ENCODE data around the gene KAT6B. TPM values are rescaled to one million over a fixed set of nuclear protein-coding genes. Genes with fewer than 3 reads are reported as not detected.

KAT6B gene
- total and polyA plus RNA-seq, 2 of the 8 experiments (the other 6 are each of a cell fraction or from before 2014, with no cell fraction given): 7.3 to 30.8 TPM

- H3K4me2 ChIP-seq (ENCODE audit: insufficient read depth in 1 of 2, low read depth in 2 of 2, low read length in 2 of 2): no peak overlapping the region
- FAIRE-seq (no peak), DNase-seq (ENCODE audit: low read depth in 1 of 2, low spot score in 2 of 2) (no peak)
- H4K91ac ChIP-seq (replicated peaks; ENCODE audit: insufficient read length, low read length): no peak overlapping the region
- H3K9ac ChIP-seq (replicated peaks in 1 of 4; ENCODE audit: extremely low read depth in 1 of 4, low read depth in 3 of 4, low read length in 3 of 4): no peak overlapping the region
- no peak overlapping the region for H3K14ac ChIP-seq (ENCODE audit: insufficient read length)
- H3K27me3 ChIP-seq (replicated peaks in 1 of 4; ENCODE audit: control insufficient read depth in 3 of 4, extremely low read depth in 1 of 4, insufficient read depth in 3 of 4, low read length in 3 of 4): no peaks in the 10 kb centered on the region
- H3K27ac ChIP-seq (ENCODE audit: low read depth, low read length): no peak overlapping the region
- H3K4me3 ChIP-seq (ENCODE audit: extremely low read depth in 1 of 4, insufficient read depth in 2 of 4, low read depth in 3 of 4, low read length in 4 of 4): no peak overlapping the region
- POLR2A ChIA-PET (ENCODE audit: partially characterized antibody): interaction anchor here (1.1 kb wide), 1 partner anchor 12 kb away, joined by 3 read pairs; no protein-coding TSS in a partner anchor
- no peak overlapping the region for H4K5ac ChIP-seq (ENCODE audit: insufficient read length, low read depth, low read length)
- H3K4ac ChIP-seq (replicated peaks; ENCODE audit: insufficient read length, low read depth, low read length): no peak overlapping the region
- no peaks in the 10 kb centered on the region for H3K23me2 ChIP-seq (ENCODE audit: low read depth, low read length)
- H2AFZ ChIP-seq (ENCODE audit: low read length): no peak overlapping the region
- no peak overlapping the region for H3K56ac ChIP-seq (replicated peaks; ENCODE audit: insufficient read length, low read depth, low read length)
- H4K20me1 ChIP-seq (replicated peaks in 1 of 2; ENCODE audit: control insufficient read depth in 1 of 2, insufficient read depth in 2 of 2, low read length in 2 of 2): no peaks in the 10 kb centered on the region
- H2BK120ac ChIP-seq (replicated peaks; ENCODE audit: low read depth, low read length): no peak overlapping the region
- H3K36me3 ChIP-seq (ENCODE audit: control insufficient read depth in 2 of 4, insufficient read depth in 4 of 4, low read length in 3 of 4): no peaks in the 10 kb centered on the region
- no peaks in the 10 kb centered on the region; the same call in 1 of the 2 replicates for H3K79me1 ChIP-seq (ENCODE audit: low read depth, low read length)
- CTCF ChIA-PET (ENCODE audit: partially characterized antibody): interaction anchor here (0.6 to 1.0 kb wide), 2 partner anchors 9 to 215 kb away, joined by 3 read pairs; no protein-coding TSS in a partner anchor
- no peak overlapping the region for H2BK15ac ChIP-seq (ENCODE audit: low read length)
- H3K9me3 ChIP-seq (ENCODE audit: insufficient read depth in 2 of 2, low read depth in 1 of 2, low read length in 1 of 2): no peaks in the 10 kb centered on the region
- no peak overlapping the region for H3K18ac ChIP-seq (ENCODE audit: extremely low read depth, low read length)
- peaks cover 0 to 2% (median 0%) of the 10 kb centered on the region in 4 experiments; a peak in 1 of 7 replicates for H3K4me1 ChIP-seq (replicated peaks in 1 of 4; ENCODE audit: control insufficient read depth in 3 of 4, insufficient read depth in 4 of 4, low read length in 3 of 4)
- no peak overlapping the region for H4K8ac ChIP-seq (ENCODE audit: extremely low read depth, insufficient read depth, low read length)
- H2AK5ac ChIP-seq (ENCODE audit: low read depth, low read length): no peak overlapping the region
- H2BK12ac ChIP-seq (ENCODE audit: low read depth, low read length): no peak overlapping the region
- no peaks in the 10 kb centered on the region for H3K79me2 ChIP-seq (ENCODE audit: control insufficient read depth in 1 of 2, insufficient read depth in 2 of 2, low read length in 2 of 2)
- no peak overlapping the region for H3K23ac ChIP-seq (ENCODE audit: insufficient read length)
- WGBS, 2 experiments (ENCODE audit: extremely low coverage in 1 of 2, insufficient coverage in 1 of 2, insufficient read length in 1 of 2, insufficient replicate concordance in 2 of 2, low coverage in 1 of 2, low lambda C conversion rate in 2 of 2, missing lambda C conversion rate in 1 of 2): 88% methylated on average over 3 of the region's 3 CpGs; no CpG with 5 or more reads in 1 of the 2 experiments
- no peak overlapping the region for H2BK20ac ChIP-seq (ENCODE audit: low read length)
- H2BK5ac ChIP-seq (ENCODE audit: low read depth, low read length): no peak overlapping the region
- TF ChIP-seq ATF2 (IDR thresholded peaks at IDR 0.05; ENCODE audit: low read length) (no peak), SIX5 (IDR thresholded peaks at IDR 0.05; ENCODE audit: low read depth, low read length) (no peak), JUN (IDR thresholded peaks at IDR 0.05; ENCODE audit: low read depth, low read length) (no peak), CREB1 (IDR thresholded peaks at IDR 0.05) (no peak), RBBP5 (IDR thresholded peaks at IDR 0.05; ENCODE audit: borderline replicate concordance, low read depth, low read length) (no peak), RNF2 (IDR thresholded peaks at IDR 0.05; ENCODE audit: borderline replicate concordance, low read depth, low read length, missing control alignments, poor library complexity, severe bottlenecking) (no peak), CTBP2 (IDR thresholded peaks at IDR 0.05; ENCODE audit: borderline replicate concordance, insufficient read depth, insufficient read length, low read length) (no peak), EGR1 (IDR thresholded peaks at IDR 0.05; ENCODE audit: borderline replicate concordance, low read depth, low read length) (no peak), NRF1 (IDR thresholded peaks at IDR 0.05; ENCODE audit: low read depth, low read length) (no peak), USF2 (IDR thresholded peaks at IDR 0.05; ENCODE audit: low read length) (no peak)
These were observed 137.1 kb downstream of the KAT6B start for GRCh38 chr10:74963549-74963948.

All from H1 (cell line).